GM23338 (cell line): ENCODE results near the gene MAST4. TPM values are rescaled to one million over a fixed set of nuclear protein-coding genes. Genes with fewer than 3 reads are reported as not detected.

ENCODE experiments used
- ATAC-seq: fragments of 200-7000 bp; cut with Tn5 transposase; 3 replicates; pipeline ENCODE4 v1.9.1; 2020
- DNase-seq: peaks from one replicate; pipeline ENCODE4 v3.0.0-alpha.2; 2015; ENCODE audit warnings: low spot score
- H2AFZ ChIP-seq: fragments of 200-600 bp; sonication (generic); 2 replicates; pipeline ENCODE4 v1.8.0; 2016; ENCODE audit warnings: antibody characterized with exemption, mild to moderate bottlenecking, moderate library complexity
- H3F3A ChIP-seq: fragments of 200-600 bp; sonication (generic); replicated peaks from 2 replicates; pipeline ENCODE4 v1.8.0; 2017; ENCODE audit warnings: antibody characterized with exemption, mixed run types, low read depth
- H3K27ac ChIP-seq: fragments of 200-600 bp; sonication (generic); 2 replicates; pipeline ENCODE4 v1.6.1; 2016; ENCODE audit warnings: low read depth
- H3K27me3 ChIP-seq: fragments of 200-600 bp; sonication (generic); 2 replicates; pipeline ENCODE4 v1.8.0; 2016; ENCODE audit warnings: mild to moderate bottlenecking, mixed run types, moderate library complexity; ENCODE audit not compliant: insufficient read depth
- H3K36me3 ChIP-seq: fragments of 200-600 bp; sonication (generic); 2 replicates; pipeline ENCODE4 v1.8.0; 2016; ENCODE audit warnings: mild to moderate bottlenecking; ENCODE audit not compliant: insufficient read depth
- H3K4me1 ChIP-seq: fragments of 200-600 bp; sonication (generic); 2 replicates; pipeline ENCODE4 v1.8.0; 2016; ENCODE audit warnings: mild to moderate bottlenecking, moderate library complexity; ENCODE audit not compliant: insufficient read depth
- H3K4me2 ChIP-seq: fragments of 200-600 bp; sonication (generic); 2 replicates; pipeline ENCODE4 v1.7.1; 2017; ENCODE audit warnings: mixed run types
- H3K4me3 ChIP-seq: fragments of 200-600 bp; sonication (generic); 2 replicates; pipeline ENCODE4 v1.6.1; 2016; ENCODE audit warnings: mixed run types
- H3K79me2 ChIP-seq: fragments of 200-600 bp; sonication (generic); replicated peaks from 2 replicates; pipeline ENCODE4 v1.8.0; 2017; ENCODE audit warnings: mild to moderate bottlenecking; ENCODE audit not compliant: insufficient read depth
- H3K9me2 ChIP-seq: fragments of 200-600 bp; sonication (generic); 2 replicates; pipeline ENCODE4 v1.8.0; 2017; ENCODE audit not compliant: insufficient read depth
- H4K20me1 ChIP-seq: fragments of 200-600 bp; sonication (generic); replicated peaks from 2 replicates; pipeline ENCODE4 v1.8.0; 2017; ENCODE audit warnings: mild to moderate bottlenecking; ENCODE audit not compliant: insufficient read depth
- H3K27ac Mint-ChIP-seq: 2 replicates; pipeline ENCODE4 v1.8.0; 2020; ENCODE audit warnings: inconsistent platforms, mild to moderate bottlenecking, moderate library complexity, mixed read lengths
- H3K27me3 Mint-ChIP-seq: 3 replicates; pipeline ENCODE4 v1.8.0; 2022; ENCODE audit warnings: low read depth, mild to moderate bottlenecking, moderate library complexity, mixed read lengths, inconsistent platforms; ENCODE audit not compliant: insufficient read depth, poor library complexity
- H3K36me3 Mint-ChIP-seq: 3 replicates; pipeline ENCODE4 v1.8.0; 2021; ENCODE audit warnings: low read depth, mild to moderate bottlenecking, inconsistent platforms, moderate library complexity, mixed read lengths
- H3K4me1 Mint-ChIP-seq: 3 replicates; pipeline ENCODE4 v1.8.0; 2020; ENCODE audit warnings: mild to moderate bottlenecking, inconsistent platforms, mixed read lengths
- H3K4me3 Mint-ChIP-seq: 3 replicates; pipeline ENCODE4 v1.8.0; 2021; ENCODE audit warnings: moderate library complexity, mild to moderate bottlenecking, inconsistent platforms, mixed read lengths
- H3K9me3 Mint-ChIP-seq: 3 replicates; pipeline ENCODE4 v1.8.0; 2020; ENCODE audit warnings: moderate library complexity, mild to moderate bottlenecking, inconsistent platforms, mixed read lengths
- CREB1 ChIP-seq: fragments of 250-450 bp; sonication (Bioruptor Pico); IDR thresholded peaks from 2 replicates; pipeline ENCODE4 v1.5.0; 2020; ENCODE audit warnings: low read depth, mild to moderate bottlenecking, moderate library complexity
- CTCF ChIP-seq, 2 experiments: fragments of 200-600 bp in 1 of 2; sonication (generic) in 1 of 2; conservative IDR thresholded peaks; 2 replicates each; pipeline versions ENCODE4 v1.5.1 to v1.6.1; 2016 to 2017; ENCODE audit warnings: antibody characterized with exemption in 2 of 2, low read depth in 2 of 2, mild to moderate bottlenecking in 2 of 2, moderate library complexity in 1 of 2
- ETS1 ChIP-seq: IDR thresholded peaks from 2 replicates; pipeline ENCODE4 v1.6.1; 2016; ENCODE audit warnings: antibody characterized with exemption
- EZH2 ChIP-seq: fragments of 200-600 bp; sonication (generic); IDR thresholded peaks from one replicate; pipeline ENCODE4 v1.8.0; 2017; ENCODE audit warnings: antibody characterized with exemption, mild to moderate bottlenecking, low read depth; ENCODE audit not compliant: unreplicated experiment
- EZH2phosphoT487 ChIP-seq: fragments of 200-600 bp; sonication (generic); IDR thresholded peaks from one replicate; pipeline ENCODE4 v1.8.1; 2018; ENCODE audit warnings: antibody characterized with exemption; ENCODE audit not compliant: unreplicated experiment
- NANOG ChIP-seq: IDR thresholded peaks from 2 replicates; pipeline ENCODE4 v1.6.1; 2016; ENCODE audit warnings: antibody characterized with exemption, borderline replicate concordance
- POLR2AphosphoS5 ChIP-seq: IDR thresholded peaks from 2 replicates; pipeline ENCODE4 v1.6.1; 2016; ENCODE audit warnings: antibody characterized with exemption, low read depth
- REST ChIP-seq: IDR thresholded peaks from one replicate; pipeline ENCODE4 v1.6.1; 2018; ENCODE audit warnings: antibody characterized with exemption; ENCODE audit not compliant: unreplicated experiment
- STAT1 ChIP-seq: IDR thresholded peaks from one replicate; pipeline ENCODE4 v1.6.1; 2016; ENCODE audit warnings: antibody characterized with exemption; ENCODE audit not compliant: unreplicated experiment
- ZNF114 ChIP-seq: fragments of 250-450 bp; sonication (Bioruptor Pico); IDR thresholded peaks from 2 replicates; pipeline ENCODE4 v1.5.0; 2020; ENCODE audit warnings: mild to moderate bottlenecking, moderate library complexity
- ZNF331 ChIP-seq: fragments of 250-450 bp; sonication (Bioruptor Pico); IDR thresholded peaks from 2 replicates; pipeline ENCODE4 v1.5.0; 2020; ENCODE audit warnings: low read depth, mild to moderate bottlenecking, moderate library complexity
- ZNF462 ChIP-seq: fragments of 250-450 bp; sonication (Bioruptor Pico); IDR thresholded peaks from 2 replicates; pipeline ENCODE4 v1.5.0; 2020; ENCODE audit warnings: mild to moderate bottlenecking, moderate library complexity
- polyA plus RNA-seq: library from polyadenylated mRNA; unstranded; fragments of >200 nt; fragmentation: Nextera tagmentation; extraction: Ambion mirVana; gene quantifications from 2 replicates; pipeline ENCODE4 v1.2.1, GENCODE V29; 2016
- total RNA-seq: library from RNA; depleted of rRNA; stranded (reverse); fragments of >200 nt; shearing (Covaris generic); gene quantifications from 2 replicates; pipeline ENCODE4 v1.2.3, GENCODE V29; 2014

Gene MAST4
- total and polyA plus RNA-seq, 2 experiments from 2014 or later = 3.6 to 8.5 TPM

GRCh38 chr5:66777868-66778267, 181.7 kb downstream of the MAST4 start:
- Histone ChIP-seq H2AFZ (no peak overlapping the region), H3K27ac (no peak overlapping the region), H3K79me2 (no peaks in the 10 kb centered on the region), H3K27me3 (no peaks in the 10 kb centered on the region), H3K36me3 (no peaks in the 10 kb centered on the region), H3K9me2 (no peaks in the 10 kb centered on the region), H3K4me1 (no peaks in the 10 kb centered on the region), H3F3A (no peaks in the 10 kb centered on the region), H3K4me2 (no peak overlapping the region), H3K4me3 (no peak overlapping the region), H4K20me1 (no peaks in the 10 kb centered on the region)
- H3K9me3 Mint-ChIP-seq = peaks cover 4% of the 10 kb centered on the region; the same call in 1 of the 3 replicates
- peaks cover 2% of the 10 kb centered on the region for H3K27me3 Mint-ChIP-seq
- TF ChIP-seq REST (no peak), CTCF (conservative IDR thresholded peaks at IDR 0.05; ENCODE audit: low read depth in 2 of 2) (no peak), STAT1 (no peak), ZNF462 (CRISPR knock-in tag) (no peak), POLR2AphosphoS5 (no peak), ETS1 (no peak), EZH2phosphoT487 (no peak), CREB1 (CRISPR knock-in tag) (no peak), ZNF331 (CRISPR knock-in tag) (no peak), NANOG (no peak), ZNF114 (no peak), EZH2 (no peak)
- no peak overlapping the region for H3K27ac Mint-ChIP-seq
- no peaks in the 10 kb centered on the region for H3K36me3 Mint-ChIP-seq
- no peaks in the 10 kb centered on the region for H3K4me1 Mint-ChIP-seq
- H3K4me3 Mint-ChIP-seq = no peak overlapping the region
- ATAC-seq (no peak), DNase-seq (no peak)
